ENCODE measurements around the gene RAB31.
"Not testable (repeated sequence)": the region's sequence is repeated elsewhere in the genome, so short reads cannot be mapped to it uniquely, and the experiment has no call there.

The RAB31 gene

DNA sequence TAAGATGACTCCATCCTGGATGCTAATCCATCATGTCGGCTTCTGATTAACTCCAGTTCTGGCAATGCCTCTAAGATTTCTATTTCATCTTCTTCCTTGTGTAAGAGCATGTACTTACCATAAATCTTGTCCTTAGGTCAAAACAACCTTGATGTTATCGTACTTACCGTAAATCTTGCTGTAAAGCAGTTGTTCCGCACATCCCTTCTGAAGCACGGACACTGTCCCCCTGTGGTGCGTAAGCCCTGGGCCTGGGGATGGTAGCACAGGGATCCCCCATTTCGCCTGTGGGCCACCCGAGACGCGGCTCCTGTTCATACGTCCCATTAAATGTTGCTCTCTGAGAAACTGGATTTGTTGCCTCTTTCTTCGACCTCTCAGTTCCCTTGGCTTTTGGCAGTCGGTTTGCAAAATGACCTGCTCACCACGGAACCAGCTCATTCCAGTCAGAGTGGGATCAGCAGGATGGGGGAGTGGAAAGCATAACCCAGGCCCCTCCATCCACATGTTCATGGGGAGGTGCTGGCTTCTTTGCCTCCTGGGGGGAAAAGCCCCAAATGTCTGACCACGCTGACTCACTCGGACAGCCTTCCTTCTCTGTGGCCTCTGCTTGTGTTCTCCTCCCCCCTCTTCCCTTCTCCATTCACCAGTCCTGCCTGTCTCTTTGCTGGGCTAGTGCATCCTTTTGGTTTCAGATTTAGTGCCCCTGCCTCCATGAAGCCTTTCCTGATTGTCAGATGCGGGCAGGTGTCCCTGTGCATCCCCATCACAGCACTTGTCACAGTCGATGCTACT, 49.9 kb downstream of the RAB31 start:
- no peak for DNase-seq (ENCODE audit: low read depth in 2 of 2, low spot score in 1 of 2)

DNA sequence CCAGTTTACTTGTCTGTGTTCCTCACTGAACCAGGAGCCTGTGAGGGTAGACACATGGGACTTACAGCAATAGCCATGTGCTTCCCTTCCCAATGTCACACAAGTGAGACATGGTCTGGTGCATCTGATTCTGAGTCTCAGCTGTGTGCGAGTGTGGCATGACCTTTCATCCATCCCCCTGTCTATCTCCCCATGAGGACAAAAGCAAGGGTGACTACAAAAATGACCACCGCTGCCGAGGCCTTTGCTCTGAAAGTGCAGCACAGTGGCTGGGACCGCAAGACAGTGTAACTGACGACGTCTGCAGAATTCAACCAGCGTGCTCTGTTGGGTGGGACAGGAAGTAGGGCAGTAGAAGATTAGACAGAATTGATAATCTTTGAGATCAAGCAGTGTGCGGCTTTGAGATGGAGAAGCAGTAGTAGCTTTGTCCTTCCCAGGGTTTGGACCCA, 50.5 kb downstream of the RAB31 start:
- no peak for DNase-seq (ENCODE audit: low read depth in 2 of 2, low spot score in 1 of 2)

DNA sequence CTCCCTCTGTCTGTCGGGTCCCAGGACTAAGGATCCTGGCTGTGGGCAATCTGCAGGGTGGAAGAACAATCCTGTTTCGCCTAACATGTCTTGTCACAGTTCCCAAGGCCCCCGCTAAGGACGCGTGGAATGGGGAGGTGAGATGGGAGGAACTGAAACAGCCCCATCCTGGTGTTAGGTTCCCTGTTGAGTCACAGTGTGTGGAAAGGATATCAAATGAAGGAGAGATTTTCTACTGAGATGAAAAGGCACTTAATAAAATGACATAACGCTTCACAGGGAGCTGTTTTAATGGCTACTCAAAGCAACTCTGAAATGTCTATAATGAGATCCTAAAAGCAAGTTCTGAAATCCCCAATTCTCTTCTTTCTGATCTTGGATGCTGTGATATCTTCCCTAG, 52.5 kb downstream of the RAB31 start:
- no peak for DNase-seq (ENCODE audit: low read depth in 2 of 2, low spot score in 1 of 2)

DNA sequence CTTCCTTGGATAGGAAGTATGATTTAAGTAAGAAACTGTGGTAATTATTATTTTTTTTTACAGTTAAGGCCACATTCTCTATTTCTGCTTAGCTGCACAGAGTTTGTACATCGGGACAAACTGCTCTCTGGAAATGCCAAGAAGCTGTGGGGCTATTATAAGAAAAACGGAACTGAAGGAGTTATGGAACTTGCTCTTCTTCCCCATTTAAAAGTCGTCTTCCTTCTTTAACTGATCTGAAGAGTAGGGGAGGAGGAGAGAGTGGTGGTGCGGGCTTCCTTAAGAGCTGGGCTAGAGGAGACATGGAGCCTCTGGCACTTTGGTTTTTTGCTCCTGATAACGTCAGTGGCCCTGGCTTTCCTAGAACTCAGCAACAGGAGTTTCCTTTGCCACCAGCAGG, 54.4 kb downstream of the RAB31 start:
- no peak for DNase-seq (ENCODE audit: low read depth in 2 of 2, low spot score in 1 of 2)

DNA sequence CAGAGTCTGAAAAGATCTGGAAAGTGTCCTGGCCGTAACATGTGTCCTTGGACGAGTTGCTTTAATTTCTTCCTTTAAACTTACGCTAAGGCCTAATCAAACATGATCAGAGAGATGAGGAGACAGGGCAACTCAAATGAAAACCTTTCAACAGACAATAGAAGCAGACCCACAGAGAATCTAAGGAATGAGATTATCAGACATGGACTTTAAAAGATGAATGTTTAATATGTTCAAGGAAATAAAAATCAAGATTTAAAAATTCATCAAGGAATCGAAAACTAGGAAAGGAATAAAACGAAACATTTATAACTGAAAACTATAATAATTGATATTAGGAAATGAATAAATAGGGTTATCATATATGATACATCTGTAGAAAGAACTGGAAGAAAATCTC, 55.1 kb downstream of the RAB31 start:
- no peak for DNase-seq (ENCODE audit: low read depth in 2 of 2, low spot score in 1 of 2)

DNA sequence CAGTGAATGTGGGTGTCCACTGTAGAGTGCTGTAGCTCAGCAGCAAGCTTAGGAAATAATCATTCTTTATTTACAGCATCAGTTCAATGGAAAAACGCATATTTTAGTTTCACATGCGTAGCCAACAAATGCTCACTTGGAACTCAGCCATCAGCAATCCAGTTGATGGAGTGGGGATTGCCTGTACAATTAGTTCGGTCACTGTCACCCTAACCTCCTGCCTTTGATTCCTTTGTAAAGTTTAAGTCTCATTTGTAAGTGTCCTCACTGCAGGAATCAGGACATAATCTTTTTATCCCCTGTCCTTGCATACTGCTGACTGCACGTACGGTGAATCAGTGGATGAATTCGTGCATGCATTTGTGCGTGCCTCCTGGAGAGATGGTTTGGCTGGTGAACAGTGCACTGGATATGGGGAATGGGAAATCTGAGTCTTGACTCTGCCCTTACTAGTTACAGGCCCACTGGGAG, 55.9 kb downstream of the RAB31 start:
- DNase-seq (ENCODE audit: low read depth in 2 of 2, low spot score in 1 of 2), result no peak

DNA sequence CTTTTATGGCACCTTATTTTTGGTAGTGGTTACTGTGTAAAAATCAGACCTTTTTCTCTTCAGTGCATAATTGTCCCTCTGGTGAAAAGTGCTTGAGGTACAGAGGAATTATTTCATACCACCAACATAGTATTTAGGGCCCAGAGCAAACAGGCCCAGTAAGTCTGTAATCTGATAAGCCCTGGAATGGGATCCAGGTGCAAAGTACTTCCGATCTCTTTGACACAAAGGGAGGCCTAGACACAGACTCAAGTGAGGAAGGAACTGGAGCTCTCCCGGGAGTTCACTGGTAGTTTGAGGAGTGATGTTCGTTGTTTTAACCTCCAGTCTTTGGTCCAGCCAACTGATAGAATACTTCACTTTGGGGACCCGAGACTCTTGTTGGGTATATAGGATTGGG, 57.4 kb downstream of the RAB31 start:
- no peak for DNase-seq (ENCODE audit: low read depth in 2 of 2, low spot score in 1 of 2)

DNA sequence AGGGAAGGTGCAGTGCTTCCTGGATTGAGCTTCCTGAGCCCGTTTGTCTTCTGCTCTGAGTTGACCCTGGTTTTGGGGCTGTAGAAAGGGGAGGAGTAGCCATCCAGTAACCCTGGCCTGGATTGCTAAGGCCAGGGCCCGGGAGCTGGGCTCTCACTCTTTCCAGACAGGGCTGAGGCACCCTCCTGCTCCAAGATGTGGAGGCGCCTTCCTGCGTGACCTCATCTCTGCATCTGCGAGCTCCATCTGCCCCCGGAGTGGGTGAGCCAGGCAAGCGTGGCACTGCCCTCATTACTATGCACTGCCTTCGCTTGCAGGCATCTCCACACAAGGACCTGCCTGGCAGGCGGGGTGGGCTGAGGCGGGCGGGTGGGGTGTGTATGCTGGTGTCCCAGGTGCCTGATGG, 58.0 kb downstream of the RAB31 start:
- no peak for DNase-seq (ENCODE audit: low read depth in 2 of 2, low spot score in 1 of 2)

DNA sequence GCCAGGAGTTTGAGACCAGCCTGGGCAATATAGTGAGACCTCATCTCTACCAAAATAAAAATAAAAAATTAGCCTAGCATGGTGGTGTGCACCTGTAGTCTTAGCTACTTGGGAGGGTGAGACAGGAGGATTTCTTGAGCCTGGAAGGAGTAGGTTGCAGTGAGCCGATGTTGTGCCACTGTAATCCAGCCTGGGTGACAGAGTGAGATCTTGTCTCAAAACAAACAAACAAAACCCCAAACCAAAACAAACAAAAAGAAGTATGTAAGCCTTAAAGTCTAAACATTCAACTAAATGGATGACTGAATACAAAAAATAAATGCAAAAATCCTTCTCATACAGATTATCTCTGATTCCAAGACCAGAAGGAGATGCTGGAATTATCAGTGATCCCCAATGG, 58.6 kb downstream of the RAB31 start:
- DNase-seq (ENCODE audit: low read depth in 2 of 2, low spot score in 1 of 2), result no peak

DNA sequence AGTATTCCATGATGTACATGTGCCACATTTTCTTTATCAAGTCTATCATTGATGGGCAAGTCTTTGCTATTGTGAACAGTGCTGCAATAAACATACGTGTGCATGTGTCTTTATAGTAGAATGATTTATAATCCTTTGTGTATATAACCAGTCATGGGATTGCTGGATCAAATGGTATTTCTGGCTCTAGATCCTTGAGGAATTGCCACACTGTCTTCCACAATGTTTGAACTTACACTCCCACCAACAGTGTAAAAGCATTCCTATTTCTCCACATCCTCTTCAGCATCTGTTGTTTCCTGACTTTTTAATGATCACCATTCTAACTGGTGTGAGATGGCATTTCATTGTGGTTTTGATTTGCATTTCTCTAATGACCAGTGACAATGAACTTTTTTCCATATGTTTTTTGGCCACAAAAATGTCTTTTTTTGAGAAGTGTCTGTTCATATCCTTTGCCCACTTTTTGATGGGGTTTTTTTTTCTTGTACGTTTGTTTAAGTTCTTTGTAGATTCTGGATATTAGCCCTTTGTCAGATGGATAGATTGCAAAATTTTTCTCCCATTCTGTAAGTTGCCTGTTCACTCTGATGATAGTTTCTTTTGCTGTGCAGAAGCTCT, 60.1 kb downstream of the RAB31 start:
- not testable (repeated sequence) for DNase-seq (ENCODE audit: low read depth in 2 of 2, low spot score in 1 of 2)

DNA sequence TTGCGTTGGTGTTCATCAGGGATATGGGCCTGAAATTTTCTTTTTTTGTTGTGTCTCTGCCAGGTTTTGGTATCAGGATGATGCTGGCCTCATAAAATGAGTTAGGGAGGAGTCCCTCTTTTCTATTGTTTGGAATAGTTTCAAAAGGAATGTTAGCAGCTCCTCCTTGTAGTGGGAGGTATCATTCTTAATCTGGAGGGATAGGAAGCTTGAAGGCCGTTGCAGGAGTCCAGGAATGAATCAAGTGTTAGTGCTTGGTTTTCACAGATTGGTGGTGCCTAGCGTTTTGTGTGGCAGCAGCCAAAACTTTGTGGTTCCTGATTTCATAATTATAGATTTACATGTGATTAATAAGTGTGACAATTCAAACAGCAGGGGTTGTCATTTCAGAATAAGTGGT, 62.0 kb downstream of the RAB31 start:
- DNase-seq (ENCODE audit: low read depth in 2 of 2, low spot score in 1 of 2), result not testable (repeated sequence)

DNA sequence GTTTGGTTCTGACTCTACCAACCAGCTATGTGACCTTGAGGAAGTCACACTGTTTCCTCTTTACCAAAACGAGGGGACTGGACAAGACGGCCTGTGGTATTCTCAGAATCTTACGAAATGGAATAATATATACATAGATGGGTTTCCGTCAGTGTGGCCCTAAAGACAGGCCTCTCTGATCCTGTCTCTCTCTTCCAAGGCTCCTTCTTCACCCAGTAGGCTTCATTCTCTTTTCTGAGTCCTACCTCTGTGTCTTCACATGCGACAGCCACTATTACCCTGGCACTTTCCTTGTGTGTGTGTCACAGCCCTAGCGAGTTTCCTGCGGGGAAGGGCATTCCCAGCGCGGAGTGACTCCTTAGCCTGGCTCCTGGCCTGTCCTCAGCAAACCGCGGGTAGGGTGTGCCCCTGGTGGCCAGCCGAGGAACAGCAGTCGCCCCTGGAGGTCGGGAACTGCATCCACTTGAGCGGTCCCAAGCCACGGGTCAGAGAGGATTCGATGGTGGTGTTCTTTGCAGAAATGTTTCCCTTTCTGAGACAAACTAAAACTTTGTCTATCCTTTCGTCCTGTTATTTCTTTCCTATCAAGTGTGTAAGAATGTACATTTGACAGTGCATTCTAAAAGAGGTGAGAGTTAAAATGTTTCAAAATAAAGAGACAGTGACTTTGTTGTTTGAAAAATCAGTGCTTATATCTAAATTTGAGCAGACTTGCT, 63.3 kb downstream of the RAB31 start:
- DNase-seq (ENCODE audit: low read depth in 2 of 2, low spot score in 1 of 2), result peak; percentile 1 to 11

DNA sequence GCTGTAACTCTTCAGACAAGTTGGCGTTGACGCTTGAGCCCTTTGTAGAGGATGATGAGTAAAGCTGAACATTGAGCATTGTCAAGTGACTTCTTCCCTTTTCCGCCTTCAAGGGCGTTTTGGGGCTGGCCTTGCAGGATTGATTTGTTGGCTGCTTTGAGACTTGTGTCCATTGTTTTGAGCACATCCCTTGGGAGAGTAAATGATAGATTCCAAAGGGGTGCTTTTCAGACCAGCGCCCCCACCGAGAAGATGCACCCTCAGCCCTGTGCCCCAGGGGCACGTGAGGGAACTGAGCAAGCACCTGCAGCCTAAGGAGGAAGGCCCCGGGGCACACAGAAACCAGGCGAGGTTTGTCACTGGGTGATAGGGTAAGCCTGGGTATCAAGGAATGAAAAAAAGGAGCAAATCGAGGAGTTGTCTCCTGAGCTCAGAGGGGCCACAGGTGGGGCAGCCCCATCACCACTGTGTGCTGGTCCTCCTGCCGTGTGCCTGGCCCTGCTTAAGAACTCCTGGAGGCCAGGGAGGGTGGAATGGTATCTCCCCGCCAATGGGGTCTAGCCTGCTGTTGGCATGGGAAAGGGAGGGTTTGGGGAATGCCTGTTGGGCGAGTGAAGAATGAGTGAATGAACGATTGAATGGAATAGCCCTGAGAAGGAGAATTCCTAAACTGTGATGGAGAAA, 64.0 kb downstream of the RAB31 start:
- no peak for DNase-seq (ENCODE audit: low read depth in 2 of 2, low spot score in 1 of 2)

DNA sequence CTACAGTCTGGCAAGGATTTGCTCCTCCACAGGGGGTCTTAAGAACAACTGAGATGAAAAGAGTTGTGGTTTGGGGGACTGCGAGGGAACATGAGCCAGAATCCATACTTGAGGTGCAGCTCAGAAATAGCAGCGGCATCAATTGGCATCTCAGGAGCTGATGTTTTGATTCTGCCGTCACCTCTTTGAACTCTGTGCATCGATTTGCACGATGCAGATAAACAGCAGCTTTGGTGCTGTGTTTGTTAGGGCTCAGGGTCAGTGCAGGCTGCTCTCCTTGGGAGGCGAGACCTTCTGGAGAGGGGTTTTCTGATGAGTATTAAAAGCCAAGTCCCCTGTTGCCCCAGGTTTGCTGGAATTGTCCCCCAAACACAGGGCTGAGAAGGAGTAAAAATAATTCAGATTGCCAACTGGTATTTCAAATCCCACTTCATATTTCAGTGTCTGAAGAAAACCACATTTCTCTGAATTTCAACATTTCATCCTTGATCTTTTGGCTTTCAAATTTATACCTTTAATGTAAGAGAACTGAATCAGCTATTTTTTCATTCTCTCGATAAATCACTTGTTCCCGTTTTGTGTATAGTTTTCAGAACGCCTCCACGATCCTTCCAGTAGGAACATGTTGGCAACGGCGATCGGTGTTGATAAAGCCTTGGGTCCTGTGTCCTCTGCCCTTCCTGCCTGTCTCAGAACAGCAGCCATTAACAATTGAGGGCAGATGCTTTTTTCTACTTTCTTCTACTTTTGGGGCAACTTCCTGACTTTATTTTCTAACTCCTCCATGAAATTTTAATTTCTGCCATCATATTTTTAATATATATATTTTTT, 65.0 kb downstream of the RAB31 start:
- no peak for DNase-seq (ENCODE audit: low read depth in 2 of 2, low spot score in 1 of 2)

DNA sequence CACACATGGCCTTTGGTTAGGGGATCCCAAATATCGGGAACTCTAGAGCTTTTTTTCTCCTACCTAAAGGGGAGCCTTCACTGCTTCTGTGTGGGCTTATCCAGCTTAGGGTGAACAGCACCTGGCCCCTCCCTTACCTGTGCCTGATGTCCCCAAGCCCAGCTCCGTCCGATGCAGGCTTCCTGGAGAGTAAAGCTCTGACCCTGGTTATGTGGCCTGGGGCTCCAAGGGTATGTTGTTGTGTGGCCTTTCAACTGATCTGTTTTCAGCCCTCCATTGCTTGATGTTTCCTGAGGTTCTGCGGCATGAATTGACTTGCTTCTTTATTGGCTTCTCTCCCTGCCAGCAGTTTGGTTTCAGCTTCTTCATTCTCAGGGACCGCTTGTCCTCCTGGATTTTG, 66.0 kb downstream of the RAB31 start:
- DNase-seq (ENCODE audit: low read depth in 2 of 2, low spot score in 1 of 2), result no peak

DNA sequence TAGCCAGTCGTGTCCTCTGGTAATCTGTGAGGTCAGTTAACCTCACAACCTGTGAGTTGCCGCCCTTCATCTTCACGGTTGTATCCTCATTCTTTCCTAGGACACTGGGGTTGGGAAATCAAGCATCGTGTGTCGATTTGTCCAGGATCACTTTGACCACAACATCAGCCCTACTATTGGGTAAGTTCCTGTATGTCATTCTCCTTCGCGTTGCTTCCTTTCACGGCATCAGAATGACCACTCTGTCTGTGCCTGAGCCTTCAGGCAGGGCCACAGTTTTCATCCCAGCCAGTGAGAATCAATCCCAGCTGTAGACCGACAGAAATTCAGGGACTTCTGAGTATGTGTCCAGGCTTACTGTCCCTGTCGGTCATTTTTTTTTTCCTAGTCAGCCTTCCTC, 67.1 kb downstream of the RAB31 start:
- DNase-seq (ENCODE audit: low read depth in 2 of 2, low spot score in 1 of 2), result no peak

DNA sequence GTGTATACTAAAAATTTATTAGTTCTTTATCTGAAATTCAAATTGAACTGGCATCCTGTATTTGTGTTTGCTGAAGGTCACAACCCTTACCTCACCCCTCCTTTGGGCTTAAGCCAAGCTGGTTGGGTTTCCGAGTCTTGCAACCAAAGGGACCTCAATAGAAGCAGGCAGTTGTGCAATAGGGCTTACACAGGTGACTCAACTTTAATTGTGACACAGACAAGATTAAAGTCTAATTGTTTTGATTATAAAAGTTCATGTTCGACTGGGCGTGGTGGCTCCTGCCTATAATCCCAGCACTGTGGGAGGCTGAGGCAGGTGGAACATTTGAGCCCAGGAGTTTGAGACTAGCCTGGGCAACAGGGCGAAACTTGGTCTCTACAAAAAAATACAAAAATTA, 71.5 kb downstream of the RAB31 start:
- no peak for DNase-seq (ENCODE audit: low read depth in 2 of 2, low spot score in 1 of 2)

DNA sequence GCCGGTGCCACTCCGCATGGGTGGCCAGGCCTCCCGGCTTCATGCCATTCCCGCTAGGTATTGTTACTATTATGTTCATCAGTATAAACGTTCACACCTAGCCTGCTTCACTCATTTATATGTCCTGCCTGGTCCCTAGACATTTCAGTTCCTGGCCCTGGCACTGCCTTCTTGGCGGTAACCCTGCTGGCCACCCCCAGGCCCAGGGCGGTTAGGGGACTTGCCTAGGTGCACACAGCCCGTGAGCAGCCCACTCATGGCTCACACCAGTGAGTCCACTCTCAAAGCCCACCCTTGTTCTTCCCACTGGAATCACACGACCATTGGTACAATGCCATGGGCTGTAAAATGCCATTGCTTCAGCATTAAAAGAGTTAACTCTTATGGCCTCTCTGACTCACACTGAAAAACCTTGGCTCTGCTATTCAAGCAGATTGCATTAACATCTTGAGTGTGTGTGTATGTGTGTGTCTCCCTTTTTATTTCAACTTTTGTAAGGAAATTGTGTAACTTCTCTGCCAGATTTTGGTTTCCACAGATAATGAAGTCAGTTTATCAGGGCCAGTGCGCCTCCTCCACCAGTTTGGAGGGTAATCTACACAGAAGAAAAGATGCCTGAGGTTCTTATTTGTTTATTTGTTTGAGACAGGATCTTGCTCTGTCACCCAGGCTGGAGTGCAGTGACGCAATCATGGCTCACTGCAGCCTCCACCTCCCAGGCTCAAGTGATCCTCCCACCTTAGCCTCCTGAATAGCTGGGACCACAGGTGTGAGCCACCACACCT, 74.2 kb downstream of the RAB31 start:
- DNase-seq (ENCODE audit: low read depth in 2 of 2, low spot score in 1 of 2), result no peak

DNA sequence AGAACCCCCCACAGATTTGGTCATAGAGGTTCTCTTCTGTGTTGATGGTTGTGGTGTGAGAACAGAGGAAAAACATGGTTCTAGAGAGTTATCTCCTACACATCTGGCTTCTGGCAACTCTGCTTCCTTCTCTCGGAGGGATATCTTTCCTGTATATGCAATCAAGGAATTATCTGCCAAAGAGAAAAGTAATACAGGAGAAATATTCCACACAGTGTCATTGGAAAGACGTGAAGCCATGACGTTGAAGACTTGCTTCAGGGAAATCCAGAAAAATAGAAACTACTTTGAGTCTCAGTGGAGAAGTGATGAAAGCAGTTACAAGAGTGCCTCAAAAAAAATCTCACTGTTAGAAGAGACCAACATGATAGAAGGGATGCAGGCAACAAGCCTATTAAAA, 78.5 kb downstream of the RAB31 start:
- DNase-seq (ENCODE audit: low read depth in 2 of 2, low spot score in 1 of 2), result no peak

DNA sequence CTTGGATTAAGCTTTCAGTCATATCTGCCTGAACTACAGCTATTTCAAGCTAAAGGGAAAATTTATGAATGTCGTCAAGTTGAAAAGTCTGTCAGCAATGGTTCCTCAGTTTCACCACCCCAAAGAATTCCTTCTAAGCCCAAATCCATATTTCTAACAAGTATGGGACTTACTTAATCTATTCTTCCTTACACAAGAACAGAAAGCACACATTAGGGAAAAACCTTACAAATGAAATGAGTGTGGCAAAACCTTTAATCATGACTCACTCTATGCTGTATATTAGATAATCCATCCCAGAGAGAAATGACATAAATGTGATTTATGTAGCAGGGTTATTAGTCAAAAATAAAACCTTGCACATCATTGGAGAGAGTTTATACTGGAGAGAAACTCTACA, 78.9 kb downstream of the RAB31 start:
- no peak for DNase-seq (ENCODE audit: low read depth in 2 of 2, low spot score in 1 of 2)

Data from stimulated activated CD8-positive, alpha-beta memory T cell treated with anti-CD3 and anti-CD28 coated beads, Interleukin-4, amount 100 ng/mL, for 1 hour (primary cell).